H1 (cell line): ENCODE data around the gene COL5A2. TPM values are rescaled to one million over a fixed set of nuclear protein-coding genes. Genes with fewer than 3 reads are reported as not detected.

Experiments used
- CTCF ChIA-PET: fragments of 300-600 bp; sonication (Branson Sonifier 250); formaldehyde crosslinking; loops from one replicate; lab custom pipeline; 2021; ENCODE audit not compliant: partially characterized antibody; lab: Charles Lee
- POLR2A ChIA-PET: fragments of 300-600 bp; sonication (Branson Sonifier 250); formaldehyde crosslinking; loops from one replicate; lab custom pipeline; 2021; ENCODE audit warnings: inconsistent platforms; ENCODE audit not compliant: partially characterized antibody; lab: Charles Lee
- DNase-seq, 2 experiments: peaks; one replicate each; pipeline versions ENCODE4 v3.0.0 to v3.0.0-alpha.2; 2010 to 2022; ENCODE audit warnings: low spot score in 2 of 2, low read depth in 1 of 2, mixed read lengths in 1 of 2
- FAIRE-seq: peaks from 2 replicates; lab custom pipeline; 2011; peaks lifted over from hg19 to GRCh38; lab: Jason Lieb, UNC
- H2AFZ ChIP-seq: 2 replicates; pipeline ENCODE4 v1.8.1; 2012; ENCODE audit warnings: low read length, inconsistent platforms
- H2AK5ac ChIP-seq: 2 replicates; pipeline ENCODE4 v1.6.1; 2013; ENCODE audit warnings: low read depth, low read length
- H2BK120ac ChIP-seq: replicated peaks from 2 replicates; pipeline ENCODE3; 2013; ENCODE audit warnings: low read depth, low read length, inconsistent platforms
- H2BK12ac ChIP-seq: 2 replicates; pipeline ENCODE4 v1.6.1; 2013; ENCODE audit warnings: low read depth, low read length
- H2BK15ac ChIP-seq: 2 replicates; pipeline ENCODE4 v1.6.1; 2013; ENCODE audit warnings: low read length
- H2BK20ac ChIP-seq: 2 replicates; pipeline ENCODE4 v1.6.1; 2013; ENCODE audit warnings: low read length
- H2BK5ac ChIP-seq: 2 replicates; pipeline ENCODE4 v1.6.1; 2013; ENCODE audit warnings: low read depth, low read length
- H3K14ac ChIP-seq: 2 replicates; pipeline ENCODE4 v1.6.1; 2013; ENCODE audit warnings: inconsistent platforms; ENCODE audit not compliant: insufficient read length
- H3K18ac ChIP-seq: 2 replicates; pipeline ENCODE4 v1.6.1; 2013; ENCODE audit warnings: low read length; ENCODE audit errors: extremely low read depth
- H3K23ac ChIP-seq: 2 replicates; pipeline ENCODE4 v1.6.1; 2013; ENCODE audit warnings: inconsistent platforms; ENCODE audit not compliant: insufficient read length
- H3K23me2 ChIP-seq: 2 replicates; pipeline ENCODE4 v1.6.1; 2013; ENCODE audit warnings: low read depth, low read length
- H3K27ac ChIP-seq: 2 replicates; pipeline ENCODE4 v1.6.1; 2011; ENCODE audit warnings: low read depth, low read length, inconsistent platforms
- H3K27me3 ChIP-seq, 4 experiments: replicated peaks in 1 of 4; 1 replicate in 1 of 4; 2 replicates in 3 of 4; pipeline versions ENCODE4 v1.6.1 to v1.8.1; 2011 to 2013; ENCODE audit warnings: low read length in 3 of 4, mild to moderate bottlenecking in 3 of 4, inconsistent platforms in 2 of 4, mixed read lengths in 2 of 4, moderate library complexity in 1 of 4; ENCODE audit not compliant: control insufficient read depth in 3 of 4, insufficient read depth in 3 of 4; ENCODE audit errors: extremely low read depth in 1 of 4
- H3K36me3 ChIP-seq, 4 experiments: 2 replicates each; pipeline versions ENCODE4 v1.6.1 to v1.8.1; 2011 to 2013; ENCODE audit warnings: mild to moderate bottlenecking in 4 of 4, low read length in 3 of 4, moderate library complexity in 2 of 4, control low read depth in 1 of 4, inconsistent platforms in 1 of 4; ENCODE audit not compliant: insufficient read depth in 4 of 4, control insufficient read depth in 2 of 4
- H3K4ac ChIP-seq: replicated peaks from 2 replicates; pipeline ENCODE3; 2013; ENCODE audit warnings: low read length, low read depth, mixed read lengths, inconsistent platforms; ENCODE audit not compliant: insufficient read length
- H3K4me1 ChIP-seq, 4 experiments: replicated peaks in 1 of 4; 1 replicate in 1 of 4; 2 replicates in 3 of 4; pipeline versions ENCODE4 v1.6.1 to v1.8.1; 2011 to 2013; ENCODE audit warnings: low read length in 3 of 4, inconsistent platforms in 2 of 4, mixed read lengths in 1 of 4; ENCODE audit not compliant: insufficient read depth in 4 of 4, control insufficient read depth in 3 of 4
- H3K4me2 ChIP-seq, 2 experiments: 2 replicates each; pipeline versions ENCODE4 v1.6.1 to v1.8.1; 2011 to 2013; ENCODE audit warnings: low read depth in 2 of 2, low read length in 2 of 2, control low read depth in 1 of 2, inconsistent platforms in 1 of 2, mild to moderate bottlenecking in 1 of 2; ENCODE audit not compliant: insufficient read depth in 1 of 2
- H3K4me3 ChIP-seq, 4 experiments: fragments of 200-600, 300-600 bp in 1 of 4; sonication (generic), shearing (Covaris generic), sonication (Bioruptor Twin) in 1 of 4; 2 replicates each; pipeline versions ENCODE4 v1.5.1 to v1.8.1; 2011 to 2016; ENCODE audit warnings: low read length in 4 of 4, low read depth in 3 of 4, control low read depth in 2 of 4, inconsistent platforms in 2 of 4, mild to moderate bottlenecking in 2 of 4, mixed read lengths in 1 of 4, moderate library complexity in 1 of 4; ENCODE audit not compliant: insufficient read depth in 2 of 4; ENCODE audit errors: extremely low read depth in 1 of 4
- H3K56ac ChIP-seq: replicated peaks from 2 replicates; pipeline ENCODE3; 2013; ENCODE audit warnings: low read depth, mild to moderate bottlenecking, mixed read lengths, low read length, inconsistent platforms; ENCODE audit not compliant: insufficient read length
- H3K79me1 ChIP-seq: 2 replicates; pipeline ENCODE4 v1.6.1; 2013; ENCODE audit warnings: low read depth, low read length, control low read depth
- H3K79me2 ChIP-seq, 2 experiments: 2 replicates each; pipeline versions ENCODE4 v1.6.1 to v1.8.1; 2012 to 2013; ENCODE audit warnings: low read length in 2 of 2, mild to moderate bottlenecking in 2 of 2, inconsistent platforms in 1 of 2; ENCODE audit not compliant: insufficient read depth in 2 of 2, control insufficient read depth in 1 of 2
- H3K9ac ChIP-seq, 4 experiments: replicated peaks in 1 of 4; 1 replicate in 1 of 4; 2 replicates in 3 of 4; pipeline versions ENCODE4 v1.6.1 to v1.8.1; 2011 to 2013; ENCODE audit warnings: low read depth in 3 of 4, low read length in 3 of 4, control low read depth in 2 of 4, mild to moderate bottlenecking in 2 of 4, moderate library complexity in 2 of 4, inconsistent platforms in 1 of 4; ENCODE audit errors: extremely low read depth in 1 of 4
- H3K9me3 ChIP-seq, 2 experiments: 2 replicates each; pipeline versions ENCODE4 v1.6.1 to v1.8.1; 2012 to 2013; ENCODE audit warnings: mild to moderate bottlenecking in 2 of 2, moderate library complexity in 2 of 2, control low read depth in 1 of 2, inconsistent platforms in 1 of 2, low read depth in 1 of 2, low read length in 1 of 2, mixed read lengths in 1 of 2; ENCODE audit not compliant: insufficient read depth in 2 of 2
- H4K20me1 ChIP-seq, 2 experiments: replicated peaks in 1 of 2; 2 replicates each; pipeline versions ENCODE3 to v1.8.1; 2011 to 2013; ENCODE audit warnings: inconsistent platforms in 2 of 2, low read length in 2 of 2, mild to moderate bottlenecking in 1 of 2; ENCODE audit not compliant: insufficient read depth in 2 of 2, control insufficient read depth in 1 of 2
- H4K5ac ChIP-seq: 2 replicates; pipeline ENCODE4 v1.6.1; 2013; ENCODE audit warnings: low read length, low read depth, mixed read lengths, inconsistent platforms; ENCODE audit not compliant: insufficient read length
- H4K8ac ChIP-seq: 2 replicates; pipeline ENCODE4 v1.8.0; 2013; ENCODE audit warnings: mild to moderate bottlenecking, moderate library complexity, low read length, inconsistent platforms; ENCODE audit not compliant: insufficient read depth; ENCODE audit errors: extremely low read depth
- H4K91ac ChIP-seq: replicated peaks from 2 replicates; pipeline ENCODE3; 2013; ENCODE audit warnings: low read length, mixed read lengths, inconsistent platforms; ENCODE audit not compliant: insufficient read length
- CBX8 ChIP-seq: fragments of 300-800, 300-1000 bp; sonication (generic); IDR thresholded peaks from 2 replicates; pipeline ENCODE4 v1.7.1; 2016; ENCODE audit warnings: low read depth, low read length, borderline replicate concordance
- POLR2AphosphoS5 ChIP-seq: IDR thresholded peaks from 2 replicates; pipeline ENCODE4 v1.6.1; 2011; ENCODE audit warnings: low read depth, low read length
- RFX5 ChIP-seq: IDR thresholded peaks from 2 replicates; pipeline ENCODE4 v1.6.1; 2011; ENCODE audit warnings: low read depth, low read length, improper control_type of control experiment, borderline replicate concordance
- WGBS, 2 experiments: shearing (Covaris generic) in 1 of 2; methylation state at CpG; one replicate each; pipeline versions ENCODE4 v1.1.6 to v1.1.7; 2013 to 2015; ENCODE audit warnings: low lambda C conversion rate in 2 of 2, mixed read lengths in 2 of 2, inconsistent platforms in 1 of 2, low coverage in 1 of 2, missing lambda C conversion rate in 1 of 2; ENCODE audit not compliant: insufficient replicate concordance in 2 of 2, insufficient coverage in 1 of 2, insufficient read length in 1 of 2; ENCODE audit errors: extremely low coverage in 1 of 2, missing lambda C conversion rate in 1 of 2; 5-methylcytosine and 5-hydroxymethylcytosine counted together
- polyA plus RNA-seq, 7 experiments: library from polyadenylated mRNA; depleted of rRNA in 3 of 7; stranded (reverse) in 5 of 7; unstranded in 2 of 7; fragments of >200 nt in 5 of 7; fragments of 200-250 nt in 2 of 7; gene quantifications; 1 replicate in 5 of 7; 2 replicates in 1 of 7; 4 replicates in 1 of 7; pipeline versions ENCODE4 v1.2.1 to v1.2.3, GENCODE V29; 2011 to 2013; ENCODE audit warnings: missing spikeins in 2 of 7, mixed read lengths in 2 of 7
- total RNA-seq: library from RNA; stranded (reverse); fragmentation: NEBNext Ultra II Directional; extraction: Animal tissue kit (Norgen Biotek cat#: 25700); gene quantifications from 2 replicates; pipeline ENCODE4 v1.2.1, GENCODE V29; 2021

The COL5A2 gene
- total and polyA plus RNA-seq, 2 of the 8 experiments (the other 6 are each of a cell fraction or from before 2014, with no cell fraction given): 4.7 to 24.2 TPM

- Histone ChIP-seq H3K27me3 (no peaks in the 10 kb centered on the region), H2BK12ac (no peak overlapping the region), H2BK120ac (no peak overlapping the region), H2BK20ac (no peak overlapping the region), H2AFZ (no peak overlapping the region), H4K20me1 (no peaks in the 10 kb centered on the region), H4K91ac (no peak overlapping the region), H3K9ac (no peak overlapping the region), H2AK5ac (no peak overlapping the region), H3K23ac (no peak overlapping the region), H3K4me2 (no peak overlapping the region), H2BK5ac (no peak overlapping the region), H3K14ac (no peak overlapping the region), H3K27ac (no peak overlapping the region), H3K79me1 (no peaks in the 10 kb centered on the region), H3K36me3 (no peaks in the 10 kb centered on the region), H3K18ac (no peak overlapping the region), H4K8ac (no peak overlapping the region), H3K4ac (no peak overlapping the region), H3K79me2 (no peaks in the 10 kb centered on the region), H4K5ac (no peak overlapping the region), H2BK15ac (no peak overlapping the region), H3K4me1 (peaks cover 0 to 7% (median 0%) of the 10 kb centered on the region in 4 experiments; a peak in 2 of 7 replicates), H3K23me2 (no peaks in the 10 kb centered on the region), H3K9me3 (no peaks in the 10 kb centered on the region), H3K56ac (no peak overlapping the region), H3K4me3 (no peak overlapping the region)
- FAIRE-seq (no peak), DNase-seq (no peak)
- WGBS, 2 experiments: 75% methylated on average over 1 of the region's 1 CpG; no CpG with 5 or more reads in 1 of the 2 experiments
- no peak for TF ChIP-seq RFX5
- TF ChIP-seq POLR2AphosphoS5: no peak
- no peak for TF ChIP-seq CBX8
- POLR2A ChIA-PET: no interaction called here
- CTCF ChIA-PET: interaction anchor here (1.6 kb wide), 1 partner anchor 13 kb away, joined by 6 read pairs; no protein-coding TSS in a partner anchor
These were observed 167.2 kb downstream of the COL5A2 start for GRCh38 chr2:189012351-189012750.
